Ectodermal cell (in vitro differentiated cells): Measurements from ENCODE around the gene SCARF2.
"Not testable (repeated sequence)": the region's sequence is repeated elsewhere in the genome, so short reads cannot be mapped to it uniquely, and the experiment has no call there.

Source experiments
- H3K27ac ChIP-seq: 2 replicates; pipeline ENCODE4 v1.7.0; 2013; ENCODE audit warnings: mild to moderate bottlenecking, low read depth, low read length; ENCODE audit not compliant: insufficient read depth, poor library complexity, severe bottlenecking
- H3K27me3 ChIP-seq: 2 replicates; pipeline ENCODE4 v1.7.0; 2013; ENCODE audit warnings: mild to moderate bottlenecking, low read length; ENCODE audit not compliant: insufficient read depth, control insufficient read depth, poor library complexity, severe bottlenecking
- H3K36me3 ChIP-seq: one replicate; pipeline ENCODE4 v1.7.0; 2013; ENCODE audit warnings: low read length; ENCODE audit not compliant: control insufficient read depth, insufficient read depth
- H3K4me1 ChIP-seq: one replicate; pipeline ENCODE4 v1.7.0; 2013; ENCODE audit warnings: low read length; ENCODE audit not compliant: control insufficient read depth, insufficient read depth
- H3K4me3 ChIP-seq: 2 replicates; pipeline ENCODE4 v1.7.0; 2013; ENCODE audit warnings: low read depth, low read length, control low read depth; ENCODE audit not compliant: insufficient read depth
- H3K9me3 ChIP-seq: 2 replicates; pipeline ENCODE4 v1.7.0; 2013; ENCODE audit warnings: mild to moderate bottlenecking, low read length, moderate library complexity; ENCODE audit not compliant: control insufficient read depth
- WGBS, 2 experiments: methylation state at CpG; one replicate each; pipeline ENCODE4 v1.1.7; 2013; ENCODE audit warnings: missing lambda C conversion rate in 2 of 2; 5-methylcytosine and 5-hydroxymethylcytosine counted together

SCARF2 gene

DNA sequence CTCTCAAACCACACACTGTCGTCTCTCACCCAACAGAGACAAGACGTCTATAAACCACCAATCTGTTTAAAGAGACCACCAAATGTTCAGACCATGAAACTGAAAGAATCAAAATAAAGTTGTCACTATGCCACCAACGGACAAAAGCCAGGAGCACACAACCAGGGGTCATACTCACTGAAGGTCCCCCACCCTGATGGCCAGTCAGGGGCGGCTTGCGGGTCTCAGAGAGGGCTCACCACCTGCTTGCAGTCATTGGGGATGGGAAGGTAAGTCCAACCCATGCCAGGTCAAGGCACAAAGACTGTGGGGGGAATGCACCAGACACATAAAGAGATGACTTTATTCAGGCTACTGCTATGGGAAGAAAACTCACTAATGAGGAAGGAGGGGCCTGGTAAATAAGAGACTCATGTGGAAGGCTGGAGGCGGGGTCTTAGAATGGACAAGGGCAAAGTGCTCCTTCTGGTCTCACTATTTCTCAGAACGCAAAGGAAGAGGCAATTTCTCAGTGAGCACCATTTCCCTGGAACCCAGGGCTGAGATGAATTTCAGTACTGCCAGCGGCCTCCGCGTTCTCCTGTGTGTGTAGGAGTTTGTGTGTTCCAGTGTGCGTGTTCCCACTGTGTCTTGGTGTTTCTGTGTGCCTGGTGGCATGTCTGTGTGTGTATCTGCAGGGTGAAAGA, 17.3 kb downstream of the SCARF2 start:
- Histone ChIP-seq H3K27ac (no peak overlapping the region), H3K36me3 (no peaks in the 10 kb centered on the region)

DNA sequence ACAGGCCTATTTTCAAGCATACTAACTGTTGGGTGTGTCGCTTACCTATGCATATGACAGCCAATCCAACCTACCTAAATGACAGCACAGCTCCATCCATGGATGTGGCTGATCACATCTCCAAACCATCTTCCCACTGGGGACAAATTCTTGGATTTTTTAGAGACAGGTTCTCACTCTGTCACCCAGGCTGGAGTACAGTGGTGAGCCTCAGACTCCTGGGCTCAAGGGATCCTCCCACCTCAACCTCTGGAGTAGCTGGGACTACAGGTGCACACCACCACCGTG, 18.0 kb downstream of the SCARF2 start:
- Histone ChIP-seq H3K36me3 (no peaks in the 10 kb centered on the region), H3K9me3 (no peaks in the 10 kb centered on the region), H3K4me1 (peaks cover 17% of the 10 kb centered on the region), H3K4me3 (no peak overlapping the region), H3K27me3 (peaks cover 8% of the 10 kb centered on the region), H3K27ac (no peak overlapping the region)
- WGBS, 2 experiments = 95 to 97% methylated on average over 1 of the region's 2 CpGs

More for the DNA sequence above, 17.3 kb downstream of the SCARF2 start:
- H3K4me3 ChIP-seq = no peak overlapping the region
- peaks cover 8% of the 10 kb centered on the region for H3K27me3 ChIP-seq
- no peaks in the 10 kb centered on the region for H3K9me3 ChIP-seq
- WGBS, 2 experiments = 95 to 96% methylated on average over 11 of the region's 11 CpGs
- H3K4me1 ChIP-seq = peaks cover 19% of the 10 kb centered on the region

DNA sequence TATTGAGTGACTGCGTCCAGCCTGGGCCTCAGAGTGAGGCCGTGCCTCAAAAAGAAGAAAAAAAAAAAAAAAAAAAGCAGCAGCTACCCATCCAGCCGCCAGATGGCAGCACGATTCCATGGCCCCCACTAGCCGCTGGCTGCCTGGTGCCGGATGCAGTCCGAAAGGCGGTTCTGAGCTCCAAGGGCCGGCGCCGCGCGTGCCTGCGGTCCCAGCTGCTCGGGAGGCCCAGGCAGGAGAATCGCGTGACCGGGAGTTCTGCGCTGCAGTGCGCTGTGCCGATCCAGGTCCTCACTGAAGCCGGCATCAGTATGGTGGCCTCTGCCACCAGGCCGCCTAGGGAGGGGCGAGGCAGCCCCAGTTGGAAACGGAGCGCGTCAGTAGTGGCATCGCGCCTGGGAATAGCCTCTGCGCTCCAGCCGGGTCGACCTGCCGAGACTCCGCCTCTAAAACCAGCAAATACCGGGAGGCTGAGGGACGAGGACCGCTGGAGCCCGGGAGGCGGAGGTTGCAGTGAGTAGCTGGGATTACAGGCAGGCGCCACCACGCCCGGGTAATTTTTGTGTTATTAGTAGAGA, 19.3 kb downstream of the SCARF2 start:
- 22 to 23% methylated on average over 42 of the region's 42 CpGs for WGBS, 2 experiments
- no peaks in the 10 kb centered on the region for H3K36me3 ChIP-seq
- H3K27me3 ChIP-seq = peaks cover 8% of the 10 kb centered on the region
- H3K4me3 ChIP-seq = peak overlapping the region; percentile 46
- no peaks in the 10 kb centered on the region for H3K9me3 ChIP-seq
- H3K4me1 ChIP-seq = peaks cover 4% of the 10 kb centered on the region
- no peak overlapping the region for H3K27ac ChIP-seq

DNA sequence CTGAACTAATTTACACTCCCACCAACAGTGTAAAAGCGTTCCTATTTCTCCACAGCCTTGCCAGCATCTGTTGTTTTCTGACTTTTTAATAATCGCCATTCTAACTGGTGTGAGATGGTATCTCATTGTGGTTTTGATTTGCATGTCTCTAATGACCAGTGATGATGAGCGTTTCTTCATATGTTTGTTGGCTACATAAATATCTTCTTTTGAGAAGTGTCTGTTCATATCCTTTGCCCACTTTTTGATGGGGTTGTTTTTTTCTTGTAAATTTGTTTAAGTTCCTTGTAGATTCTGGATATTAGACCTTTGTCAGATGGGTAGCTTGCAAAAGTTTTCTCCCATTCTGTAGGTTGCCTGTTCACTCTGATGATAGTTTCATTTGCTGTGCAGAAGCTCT, 21.9 kb downstream of the SCARF2 start:
- H3K36me3 ChIP-seq, H3K9me3 ChIP-seq, H3K27me3 ChIP-seq, H3K4me1 ChIP-seq, H3K4me3 ChIP-seq, H3K27ac ChIP-seq: not testable (repeated sequence)
- WGBS, 2 experiments = 92 to 94% methylated on average over 3 of the region's 3 CpGs

DNA sequence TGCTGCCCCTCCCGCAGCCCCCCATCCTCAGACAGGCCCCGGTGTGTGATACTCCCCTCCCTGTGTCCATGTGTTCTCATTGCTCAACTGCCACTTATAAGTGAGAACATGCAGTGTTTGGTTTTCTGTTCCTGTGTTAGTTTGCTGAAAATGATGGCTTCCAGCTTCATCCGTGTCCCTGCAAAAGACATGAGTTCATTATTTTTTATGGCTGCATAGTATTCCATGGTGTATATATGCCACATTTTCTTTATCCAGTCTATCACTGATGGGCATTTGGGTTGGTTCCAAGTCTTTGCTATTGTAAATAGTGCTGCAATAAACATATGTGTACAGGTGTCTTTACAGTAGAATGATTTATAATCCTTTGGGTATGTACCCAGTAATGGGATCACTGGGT, 22.4 kb downstream of the SCARF2 start:
- H3K4me3 ChIP-seq, H3K4me1 ChIP-seq, H3K36me3 ChIP-seq, H3K27me3 ChIP-seq, H3K27ac ChIP-seq, H3K9me3 ChIP-seq: not testable (repeated sequence)
- WGBS, 2 experiments = 84 to 93% methylated on average over 3 of the region's 3 CpGs

DNA sequence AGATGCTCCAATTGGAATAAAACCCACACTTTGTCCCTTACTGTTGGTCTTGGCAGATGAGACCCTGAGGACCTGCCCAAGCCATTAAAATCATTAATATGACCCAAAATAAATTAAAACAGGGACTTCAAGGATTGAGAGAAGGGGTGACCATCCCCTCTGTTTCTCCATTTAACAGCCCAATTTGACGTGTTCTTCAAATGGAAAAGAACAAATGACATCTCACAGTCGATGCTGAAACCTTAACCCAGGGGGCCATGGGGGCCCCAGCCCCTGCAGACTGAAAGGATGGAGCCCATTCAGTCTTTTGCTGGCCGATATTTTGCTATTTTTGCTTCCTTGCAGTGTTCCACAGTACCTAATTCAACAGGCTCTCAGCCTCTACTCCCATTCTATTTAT, 23.2 kb downstream of the SCARF2 start:
- Histone ChIP-seq H3K4me3 (no peak overlapping the region), H3K36me3 (no peaks in the 10 kb centered on the region), H3K27me3 (peaks cover 8% of the 10 kb centered on the region), H3K4me1 (no peaks in the 10 kb centered on the region), H3K9me3 (no peaks in the 10 kb centered on the region), H3K27ac (no peak overlapping the region)
- 82 to 89% methylated on average over 3 of the region's 3 CpGs for WGBS, 2 experiments

DNA sequence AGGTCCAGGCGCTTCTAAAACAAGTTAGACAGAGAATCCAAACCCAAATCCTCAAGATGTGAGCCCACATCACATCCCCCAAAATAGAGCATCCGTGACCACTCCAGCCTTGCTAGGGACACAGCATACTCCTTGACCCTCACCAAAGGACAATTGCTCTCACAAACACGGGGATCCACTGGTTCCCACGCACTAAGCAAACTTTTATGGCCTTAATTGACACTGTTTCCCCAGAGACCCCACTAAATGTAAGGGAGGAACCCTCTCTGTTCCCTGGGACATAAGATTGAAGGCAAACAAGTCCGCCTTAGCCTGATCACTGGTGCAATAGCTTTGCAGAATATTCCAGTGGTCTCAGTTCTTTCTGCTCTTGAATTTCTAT, 23.6 kb downstream of the SCARF2 start:
- no peaks in the 10 kb centered on the region for H3K4me1 ChIP-seq
- peaks cover 8% of the 10 kb centered on the region for H3K27me3 ChIP-seq
- no peak overlapping the region for H3K27ac ChIP-seq
- H3K4me3 ChIP-seq = no peak overlapping the region
- H3K9me3 ChIP-seq = no peaks in the 10 kb centered on the region
- no peaks in the 10 kb centered on the region for H3K36me3 ChIP-seq
- WGBS, 2 experiments = 85 to 89% methylated on average over 5 of the region's 5 CpGs

DNA sequence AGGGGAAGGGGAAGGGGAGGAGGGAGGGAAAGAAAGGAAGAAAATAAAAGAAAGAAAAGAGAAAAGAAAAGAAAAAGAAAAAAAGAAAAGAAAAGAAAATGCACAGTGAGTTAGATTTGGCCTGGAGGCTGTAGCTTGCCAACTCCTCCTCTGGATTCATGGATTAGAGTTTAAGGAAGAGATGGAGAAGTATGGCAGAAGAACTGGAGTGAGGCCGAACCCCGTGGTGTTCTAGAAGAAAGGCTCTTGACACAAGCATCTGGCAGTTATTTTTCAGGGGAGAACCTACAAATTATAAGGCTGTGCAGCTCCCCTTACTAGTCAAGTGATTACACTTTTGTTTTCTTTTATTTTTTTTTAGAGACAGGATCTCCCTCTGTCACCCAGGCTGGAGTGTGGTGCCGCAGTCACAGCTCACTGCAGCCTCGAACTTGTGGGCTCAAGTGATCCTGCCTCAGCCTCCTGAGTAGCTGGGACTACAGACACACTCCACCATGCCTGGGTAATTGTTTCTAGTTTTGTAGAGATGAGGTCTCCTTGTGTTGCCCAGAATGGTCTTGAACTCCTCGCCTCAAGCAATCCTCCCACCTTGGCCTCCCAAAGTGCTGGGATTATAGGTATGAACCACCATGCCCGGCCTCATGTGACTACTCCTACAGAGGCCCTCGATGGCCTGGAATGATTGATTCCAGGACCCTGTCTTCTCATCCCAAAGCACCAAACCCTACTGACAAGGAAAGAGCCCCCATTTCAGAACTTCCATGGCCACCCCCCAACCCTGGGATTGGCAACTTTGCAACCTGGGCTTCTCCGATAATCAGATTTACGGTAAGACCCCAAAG, 24.2 kb downstream of the SCARF2 start:
- peaks cover 3% of the 10 kb centered on the region for H3K27me3 ChIP-seq
- WGBS, 2 experiments = 93 to 94% methylated on average over 9 of the region's 9 CpGs
- H3K4me3 ChIP-seq = no peak overlapping the region
- H3K36me3 ChIP-seq = no peaks in the 10 kb centered on the region
- no peaks in the 10 kb centered on the region for H3K4me1 ChIP-seq
- no peaks in the 10 kb centered on the region for H3K9me3 ChIP-seq
- H3K27ac ChIP-seq = no peak overlapping the region

DNA sequence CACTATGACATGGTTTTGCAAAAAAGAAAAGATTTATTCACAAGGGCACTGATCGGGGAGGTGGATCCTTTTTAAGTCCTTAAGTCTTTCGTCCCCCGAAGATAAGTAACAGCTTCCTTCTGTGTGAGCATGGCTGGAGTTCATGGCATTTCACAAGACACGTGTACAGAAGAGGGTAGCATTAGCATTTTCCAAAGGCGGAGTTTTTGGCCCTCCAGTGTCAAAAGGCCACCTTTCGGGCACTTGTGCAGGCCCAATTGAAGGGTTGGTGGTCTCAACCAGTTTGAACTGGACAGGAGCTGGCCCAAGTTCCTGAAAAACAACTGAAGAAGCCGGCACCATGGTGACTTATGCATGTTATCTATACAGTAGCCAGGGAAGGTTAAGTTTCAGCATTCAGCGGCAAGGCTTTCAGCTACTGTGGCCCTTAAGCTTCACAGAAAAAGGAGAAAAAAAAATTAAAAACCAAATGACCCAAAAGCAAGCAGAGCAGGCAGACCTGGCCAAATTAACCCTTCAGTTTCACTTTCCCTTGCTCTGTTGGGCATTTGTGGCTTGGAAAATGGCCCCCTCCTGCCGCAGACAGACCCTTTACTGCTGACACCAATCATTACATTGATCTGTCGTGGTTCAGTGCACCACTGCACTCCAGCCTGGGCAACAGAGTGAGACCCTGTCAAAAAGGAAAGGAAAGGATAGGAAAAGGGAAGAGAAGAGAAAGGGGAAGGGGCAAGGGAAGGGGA, 25.0 kb downstream of the SCARF2 start:
- WGBS, 2 experiments = 83 to 86% methylated on average over 10 of the region's 10 CpGs
- H3K27ac ChIP-seq = no peak overlapping the region

DNA sequence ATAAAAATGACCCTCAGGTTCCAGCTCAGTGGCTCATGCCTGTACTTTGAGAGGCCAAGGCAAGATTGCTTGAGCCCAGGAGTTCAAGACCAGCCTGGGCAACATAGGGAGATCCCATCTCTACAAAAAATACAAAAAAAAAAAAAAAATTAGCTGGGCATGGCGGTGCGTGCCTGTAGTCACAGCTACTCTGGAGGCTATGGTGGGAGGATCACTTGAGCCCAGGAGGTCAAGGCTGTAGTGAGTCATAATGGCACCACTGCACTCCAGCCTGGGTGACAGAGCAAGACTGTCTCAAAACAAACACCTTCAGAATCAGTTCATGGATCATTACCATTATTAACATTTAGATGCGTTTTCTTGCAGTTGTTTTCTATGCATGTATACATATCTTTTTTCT, 28.2 kb downstream of the SCARF2 start:
- H3K27me3 ChIP-seq, H3K4me1 ChIP-seq, H3K9me3 ChIP-seq, H3K27ac ChIP-seq, H3K4me3 ChIP-seq: not testable (repeated sequence)
- H3K36me3 ChIP-seq = peaks cover 22% of the 10 kb centered on the region
- 94 to 99% methylated on average over 2 to 3 of the region's 3 CpGs for WGBS, 2 experiments

More for the DNA sequence above, 25.0 kb downstream of the SCARF2 start:
- Histone ChIP-seq H3K4me3 (no peak overlapping the region), H3K9me3 (no peaks in the 10 kb centered on the region), H3K36me3 (peaks cover 3% of the 10 kb centered on the region), H3K27me3 (no peaks in the 10 kb centered on the region), H3K4me1 (no peaks in the 10 kb centered on the region)
